ENCODE data around the gene SLC6A7. TPM values are rescaled to one million over a fixed set of nuclear protein-coding genes. Genes with fewer than 3 reads are reported as not detected.

Gene SLC6A7
- total RNA-seq, 4 donors from 2014 or later, result not detected

GRCh38 chr5:150217038-150217437 lies 27.2 kb downstream of the SLC6A7 start:
- Histone ChIP-seq H3K4me1 (peaks cover 0 to 17% (median 4%) of the 10 kb centered on the region in 4 donors), H3K4me3 (no peak overlapping the region), H3K36me3 (no peaks in the 10 kb centered on the region), H3K27ac (no peak overlapping the region), H3K9me3 (no peaks in the 10 kb centered on the region), H3K27me3 (no peaks in the 10 kb centered on the region)
- TF ChIP-seq POLR2A (IDR thresholded peaks at IDR 0.05) (no peak), CTCF (IDR thresholded peaks at IDR 0.05) (no peak), EP300 (IDR thresholded peaks at IDR 0.05) (no peak)
- 92 to 94% methylated on average over 2 of the region's 2 CpGs for WGBS, 2 donors
- DNase-seq (ENCODE audit: low spot score in 2 of 2), result no peak

- TF ChIP-seq EP300 (IDR thresholded peaks at IDR 0.05) (peak in 1 of 2 donors; percentile 42), CTCF (IDR thresholded peaks at IDR 0.05) (peak; percentile 86 to 97 (median 94)), POLR2A (IDR thresholded peaks at IDR 0.05) (peak in 1 of 2 donors; percentile 16)
- H3K9me3 ChIP-seq, result no peaks in the 10 kb centered on the region
- DNase-seq (ENCODE audit: low spot score in 2 of 2), result peak; percentile 67 to 79
- H3K4me1 ChIP-seq, result peaks cover 0 to 17% (median 4%) of the 10 kb centered on the region in 4 donors
- no peaks in the 10 kb centered on the region for H3K27me3 ChIP-seq
- no peaks in the 10 kb centered on the region for H3K36me3 ChIP-seq
- 29 to 34% methylated on average over 10 of the region's 10 CpGs for WGBS, 2 donors
- H3K27ac ChIP-seq, result no peak overlapping the region
- H3K4me3 ChIP-seq, result no peak overlapping the region
Observed at GRCh38 chr5:150217873-150218692, 28.2 kb downstream of the SLC6A7 start.

GRCh38 chr5:150218693-150219035 lies 28.8 kb downstream of the SLC6A7 start:
- H3K9me3 ChIP-seq, result no peaks in the 10 kb centered on the region
- no peak for DNase-seq (ENCODE audit: low spot score in 2 of 2)
- no peak overlapping the region for H3K4me3 ChIP-seq
- no peaks in the 10 kb centered on the region for H3K27me3 ChIP-seq
- TF ChIP-seq EP300 (IDR thresholded peaks at IDR 0.05) (no peak), POLR2A (IDR thresholded peaks at IDR 0.05) (no peak), CTCF (IDR thresholded peaks at IDR 0.05) (no peak)
- no peak overlapping the region for H3K27ac ChIP-seq
- 81 to 87% methylated on average over 5 of the region's 5 CpGs for WGBS, 2 donors
- peaks cover 0 to 16% (median 4%) of the 10 kb centered on the region in 4 donors for H3K4me1 ChIP-seq
- H3K36me3 ChIP-seq, result no peaks in the 10 kb centered on the region

- peaks cover 0 to 11% (median 4%) of the 10 kb centered on the region in 4 donors for H3K4me1 ChIP-seq
- DNase-seq (ENCODE audit: low spot score in 2 of 2), result no peak
- no peak overlapping the region for H3K4me3 ChIP-seq
- no peaks in the 10 kb centered on the region for H3K27me3 ChIP-seq
- H3K9me3 ChIP-seq, result no peaks in the 10 kb centered on the region
- no peaks in the 10 kb centered on the region for H3K36me3 ChIP-seq
- no peak overlapping the region for H3K27ac ChIP-seq
- no peak for TF ChIP-seq POLR2A (IDR thresholded peaks at IDR 0.05)
- no peak for TF ChIP-seq CTCF (IDR thresholded peaks at IDR 0.05)
- TF ChIP-seq EP300 (IDR thresholded peaks at IDR 0.05), result no peak
Observed at GRCh38 chr5:150219142-150219541, 29.3 kb downstream of the SLC6A7 start.

GRCh38 chr5:150219861-150220260 lies 30.0 kb downstream of the SLC6A7 start:
- DNase-seq (ENCODE audit: low spot score in 2 of 2), result no peak
- WGBS, 2 donors, result 86 to 90% methylated on average over 1 to 2 of the region's 2 CpGs
- Histone ChIP-seq H3K9me3 (no peaks in the 10 kb centered on the region), H3K4me3 (no peak overlapping the region), H3K27ac (no peak overlapping the region), H3K27me3 (no peaks in the 10 kb centered on the region), H3K36me3 (no peaks in the 10 kb centered on the region), H3K4me1 (peaks cover 0 to 5% (median 2%) of the 10 kb centered on the region in 4 donors)
- TF ChIP-seq POLR2A (IDR thresholded peaks at IDR 0.05) (no peak), CTCF (IDR thresholded peaks at IDR 0.05) (no peak), EP300 (IDR thresholded peaks at IDR 0.05) (no peak)

Data from tibial nerve (tissue), 4 donors.